ENCODE results near the gene SLC35F3.

SLC35F3 gene

GRCh38 chr1:233867028-233867427 is 37.4 kb upstream of the SLC35F3 start:
- no peak for DNase-seq (ENCODE audit: extremely low read depth, low read depth)
- TF ChIP-seq, protein P1, sequence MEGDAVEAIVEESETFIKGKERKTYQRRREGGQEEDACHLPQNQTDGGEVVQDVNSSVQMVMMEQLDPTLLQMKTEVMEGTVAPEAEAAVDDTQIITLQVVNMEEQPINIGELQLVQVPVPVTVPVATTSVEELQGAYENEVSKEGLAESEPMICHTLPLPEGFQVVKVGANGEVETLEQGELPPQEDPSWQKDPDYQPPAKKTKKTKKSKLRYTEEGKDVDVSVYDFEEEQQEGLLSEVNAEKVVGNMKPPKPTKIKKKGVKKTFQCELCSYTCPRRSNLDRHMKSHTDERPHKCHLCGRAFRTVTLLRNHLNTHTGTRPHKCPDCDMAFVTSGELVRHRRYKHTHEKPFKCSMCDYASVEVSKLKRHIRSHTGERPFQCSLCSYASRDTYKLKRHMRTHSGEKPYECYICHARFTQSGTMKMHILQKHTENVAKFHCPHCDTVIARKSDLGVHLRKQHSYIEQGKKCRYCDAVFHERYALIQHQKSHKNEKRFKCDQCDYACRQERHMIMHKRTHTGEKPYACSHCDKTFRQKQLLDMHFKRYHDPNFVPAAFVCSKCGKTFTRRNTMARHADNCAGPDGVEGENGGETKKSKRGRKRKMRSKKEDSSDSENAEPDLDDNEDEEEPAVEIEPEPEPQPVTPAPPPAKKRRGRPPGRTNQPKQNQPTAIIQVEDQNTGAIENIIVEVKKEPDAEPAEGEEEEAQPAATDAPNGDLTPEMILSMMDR (IDR thresholded peaks at IDR 0.05; ENCODE audit: low read depth, low read length, missing control alignments) = no peak
- H3K4me3 ChIP-seq (replicated peaks; ENCODE audit: low read depth, low read length) = no peak overlapping the region

GRCh38 chr1:233868461-233868860 is 36.0 kb upstream of the SLC35F3 start:
- no peak for DNase-seq (ENCODE audit: extremely low read depth, low read depth)

GRCh38 chr1:233869680-233870079 is 34.8 kb upstream of the SLC35F3 start:
- TF ChIP-seq, protein P1 (IDR thresholded peaks at IDR 0.05; ENCODE audit: low read depth, low read length, missing control alignments) = no peak

More at GRCh38 chr1:233868461-233868860, 36.0 kb upstream of the SLC35F3 start:
- TF ChIP-seq, protein P1 (IDR thresholded peaks at IDR 0.05; ENCODE audit: low read depth, low read length, missing control alignments) = no peak
- H3K4me3 ChIP-seq (replicated peaks; ENCODE audit: low read depth, low read length) = no peak overlapping the region

GRCh38 chr1:233873666-233874065 is 30.8 kb upstream of the SLC35F3 start:
- TF ChIP-seq, protein P1 (IDR thresholded peaks at IDR 0.05; ENCODE audit: low read depth, low read length, missing control alignments) = no peak
- no peak overlapping the region for H3K4me3 ChIP-seq (replicated peaks; ENCODE audit: low read depth, low read length)
- DNase-seq (ENCODE audit: extremely low read depth, low read depth) = no peak

More at GRCh38 chr1:233869680-233870079, 34.8 kb upstream of the SLC35F3 start:
- no peak overlapping the region for H3K4me3 ChIP-seq (replicated peaks; ENCODE audit: low read depth, low read length)
- DNase-seq (ENCODE audit: extremely low read depth, low read depth) = no peak

DNA sequence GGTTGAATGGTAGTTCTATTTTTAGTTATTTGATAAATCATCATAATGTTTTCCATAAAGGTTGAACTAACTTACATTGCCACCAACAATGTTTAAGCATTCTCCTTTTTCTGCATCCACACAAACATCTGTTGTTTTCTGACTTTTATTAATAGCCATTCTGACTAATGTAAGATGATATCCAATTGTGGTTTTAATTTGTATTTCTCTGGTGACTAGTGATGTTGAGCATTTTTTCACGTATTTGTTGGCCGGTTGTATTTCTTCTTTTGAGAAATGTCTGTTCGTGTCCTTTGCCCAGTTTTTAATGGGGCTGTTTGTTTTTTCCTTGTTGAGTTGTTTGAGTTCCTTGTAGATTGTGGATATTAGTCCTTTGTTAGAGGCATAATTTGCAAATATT is 24.6 kb upstream of the SLC35F3 start:
- H3K4me3 ChIP-seq (replicated peaks; ENCODE audit: low read depth, low read length) = no peak overlapping the region
- no peak for DNase-seq (ENCODE audit: extremely low read depth, low read depth)
- TF ChIP-seq, protein P1 (IDR thresholded peaks at IDR 0.05; ENCODE audit: low read depth, low read length, missing control alignments) = no peak

DNA sequence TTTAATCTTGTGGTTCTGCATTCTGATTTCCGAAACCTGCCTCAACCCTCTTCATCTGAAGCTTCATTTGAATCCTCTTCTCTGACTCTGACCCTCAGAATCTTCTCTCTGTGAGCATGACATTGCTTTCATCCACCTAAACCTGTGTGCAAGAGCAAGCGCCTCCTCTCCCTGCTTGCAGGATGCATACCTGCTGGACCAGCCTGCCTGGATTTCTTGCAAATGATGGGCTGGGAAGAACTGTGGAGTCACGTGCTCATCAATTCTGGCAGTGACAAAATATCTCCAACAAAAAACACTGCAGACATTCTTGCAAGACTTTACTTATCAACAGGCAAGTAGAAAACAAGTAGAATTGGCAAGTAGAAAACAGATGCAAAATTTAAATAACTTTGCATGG is 20.8 kb upstream of the SLC35F3 start:
- TF ChIP-seq, protein P1 (IDR thresholded peaks at IDR 0.05; ENCODE audit: low read depth, low read length, missing control alignments) = no peak
- no peak for DNase-seq (ENCODE audit: extremely low read depth, low read depth)
- H3K4me3 ChIP-seq (replicated peaks; ENCODE audit: low read depth, low read length) = no peak overlapping the region

GRCh38 chr1:233884461-233885151 is 19.9 kb upstream of the SLC35F3 start:
- no peak overlapping the region for H3K4me3 ChIP-seq (replicated peaks; ENCODE audit: low read depth, low read length)
- TF ChIP-seq, protein P1 (IDR thresholded peaks at IDR 0.05; ENCODE audit: low read depth, low read length, missing control alignments) = no peak
- no peak for DNase-seq (ENCODE audit: extremely low read depth, low read depth)

Data from HFF-Myc (cell line).